ENCODE results near the gene TEKT3.

The TEKT3 gene

DNA sequence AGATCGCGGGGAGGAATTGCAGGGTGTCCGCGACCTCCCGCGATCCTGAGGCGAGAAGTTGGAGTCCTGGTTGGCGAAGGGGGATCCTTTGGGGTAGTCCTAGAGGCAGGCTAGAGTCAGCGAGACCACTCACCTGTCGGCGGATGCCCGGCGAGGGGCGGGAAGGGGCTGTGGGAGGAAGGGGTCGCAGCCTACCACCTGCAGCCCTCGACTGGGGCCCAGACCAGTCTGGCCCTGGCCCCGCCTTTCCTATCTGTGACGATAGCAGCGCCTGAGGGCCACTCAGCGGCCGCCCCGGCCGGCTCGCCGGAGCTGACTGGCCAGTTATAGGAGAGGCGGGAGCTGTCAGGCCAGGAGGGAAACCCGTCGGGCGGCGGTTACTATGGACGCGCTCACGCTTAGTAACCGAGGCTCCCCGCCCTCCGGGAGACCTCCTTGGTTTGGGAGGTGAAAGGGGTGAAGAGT, at the start of gene TEKT3:
TSS of gene TEKT3 (minus strand) at position 213 of the 465 bp plus-strand sequence. CDS start 10,012 bp downstream, outside the sequence.
- peak; percentile 84 for DNase-seq (ENCODE audit: low spot score)

- no peak for DNase-seq (ENCODE audit: low spot score)
These were observed 47.1 kb upstream of the TEKT3 start for GRCh38 chr17:15388356-15389041.

DNA sequence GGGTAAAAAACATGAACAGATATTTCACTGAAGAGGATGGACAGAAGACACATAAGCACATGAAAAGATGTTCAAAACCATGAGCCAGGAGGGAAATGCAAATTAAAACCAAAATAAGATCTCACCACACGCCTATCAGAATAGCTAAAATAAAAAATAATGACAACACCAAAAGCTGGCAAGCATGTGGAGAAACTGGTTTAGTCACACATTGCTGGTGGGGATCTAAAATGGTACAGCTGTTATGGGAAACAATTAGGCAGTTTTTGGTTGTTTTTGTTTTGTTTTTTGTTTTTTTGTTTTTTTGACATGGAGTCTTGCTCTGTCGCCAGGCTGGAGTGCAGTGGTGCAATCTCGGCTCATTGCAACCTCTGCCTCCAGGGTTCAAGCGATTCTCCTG, 44.7 kb upstream of the TEKT3 start:
- DNase-seq (ENCODE audit: low spot score) = no peak

DNA sequence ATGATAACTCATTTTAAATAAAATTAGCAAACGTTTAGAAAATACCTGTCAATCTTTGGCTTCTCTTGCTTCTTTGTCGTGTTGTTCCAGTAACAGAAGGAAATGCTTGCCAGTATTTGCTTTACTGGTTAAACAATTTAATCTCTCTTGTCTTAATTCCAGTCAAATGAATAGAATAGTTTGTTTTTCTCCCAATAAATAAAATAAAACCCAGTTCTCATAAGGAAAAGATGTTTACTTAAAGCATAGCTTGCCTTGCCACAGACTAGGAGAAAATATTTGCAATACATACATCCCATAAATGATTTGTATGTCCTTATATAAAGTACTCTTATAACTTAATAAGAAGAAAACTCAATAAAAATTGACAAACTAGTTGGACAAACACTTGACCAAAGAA, 43.9 kb upstream of the TEKT3 start:
- DNase-seq (ENCODE audit: low spot score) = no peak

GRCh38 chr17:15384142-15384787, 42.9 kb upstream of the TEKT3 start:
- DNase-seq (ENCODE audit: low spot score) = peak; percentile 70

DNA sequence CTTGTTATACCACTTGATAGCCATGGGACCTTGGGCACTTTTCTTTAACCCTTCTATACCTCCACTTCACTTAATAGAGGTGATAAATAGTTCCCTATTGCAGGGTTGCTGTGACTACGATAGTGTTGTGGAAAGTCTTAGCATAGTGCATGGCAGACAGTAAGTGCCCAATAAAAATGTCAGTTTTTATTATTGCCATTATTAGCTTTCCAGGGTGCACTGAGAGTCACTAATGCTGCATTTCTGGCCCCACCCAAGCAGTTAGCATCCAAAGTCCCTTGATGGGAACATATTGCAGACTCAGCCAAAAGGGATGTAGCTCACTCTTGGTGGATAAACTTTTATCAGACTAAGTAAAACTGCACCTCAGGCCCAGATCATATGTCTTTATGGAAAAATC, 41.5 kb upstream of the TEKT3 start:
- DNase-seq (ENCODE audit: low spot score) = no peak

DNA sequence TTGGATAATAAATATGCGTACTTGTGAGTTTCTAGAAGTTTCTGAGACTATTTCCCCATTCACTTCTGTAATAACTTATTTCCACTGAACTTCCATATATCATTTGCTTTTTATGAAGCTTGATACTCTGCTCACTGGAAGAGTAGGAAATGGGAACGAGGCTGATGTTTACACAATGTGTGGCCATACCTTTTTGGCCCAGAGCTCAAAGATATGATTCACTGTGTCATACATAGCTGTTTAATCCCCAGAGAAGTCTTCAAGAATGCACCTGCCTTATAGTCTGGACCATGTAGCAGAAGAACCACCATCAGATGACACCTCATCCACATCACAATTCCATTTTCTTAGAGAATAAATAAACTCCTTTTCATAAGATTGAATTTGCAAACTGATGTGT, 40.3 kb upstream of the TEKT3 start:
- DNase-seq (ENCODE audit: low spot score) = no peak

DNA sequence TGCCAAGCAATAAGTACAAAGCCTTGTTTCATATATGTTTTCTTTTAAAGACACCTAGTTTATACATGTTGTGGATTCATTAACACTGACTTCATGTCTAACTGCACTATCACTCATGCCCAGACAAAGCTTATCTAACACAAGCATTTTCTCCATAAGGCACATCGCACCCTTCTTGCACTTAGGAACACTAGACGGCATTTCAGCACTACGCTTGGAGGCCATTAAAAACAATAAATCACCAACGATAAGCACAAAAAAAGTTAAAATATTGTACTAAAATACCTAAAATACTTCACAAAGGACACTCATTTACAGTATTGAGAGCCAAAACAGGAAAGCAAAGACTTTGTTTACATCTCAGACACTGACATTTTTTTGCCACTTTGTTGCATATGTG, 39.0 kb upstream of the TEKT3 start:
- DNase-seq (ENCODE audit: low spot score) = no peak

GRCh38 chr17:15379659-15380058, 38.3 kb upstream of the TEKT3 start:
- no peak for DNase-seq (ENCODE audit: low spot score)

DNA sequence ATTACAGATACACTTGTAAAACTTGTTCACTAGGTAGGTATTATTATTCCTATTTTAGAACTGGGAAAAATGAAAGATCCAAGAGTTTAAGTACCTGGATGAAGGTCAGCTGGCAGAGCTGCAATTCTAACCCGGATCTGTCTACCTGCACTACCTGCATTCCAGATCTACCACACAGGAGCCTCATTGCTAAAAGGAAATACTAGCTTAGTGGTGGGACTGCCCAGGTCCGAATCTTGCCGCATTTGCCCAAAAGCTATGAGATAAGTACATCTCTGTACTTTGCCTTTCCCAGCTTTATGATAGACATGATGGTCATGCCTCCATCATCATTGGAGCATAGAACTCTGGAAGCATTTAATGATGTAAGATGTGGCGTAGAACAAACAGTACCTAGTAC, 36.8 kb upstream of the TEKT3 start:
- DNase-seq (ENCODE audit: low spot score) = no peak

DNA sequence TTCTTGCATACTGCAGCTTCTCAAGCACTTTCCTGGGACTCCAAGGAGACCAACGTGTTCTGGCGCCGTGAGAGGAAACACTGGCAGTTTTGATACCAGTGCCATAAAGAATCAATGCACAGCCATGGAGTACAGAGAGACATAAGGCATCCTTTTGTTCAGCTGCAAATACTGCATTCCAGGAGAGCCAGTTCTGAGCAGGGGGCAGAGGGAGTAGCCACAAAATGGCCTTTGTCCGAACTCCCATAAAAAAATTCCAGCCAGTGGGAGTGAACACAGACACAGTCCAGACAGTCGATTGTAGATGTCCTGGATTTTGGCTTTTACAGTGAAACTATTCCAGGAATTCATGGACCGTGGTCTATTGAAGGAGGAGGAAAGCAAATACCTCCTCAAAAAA, 36.2 kb upstream of the TEKT3 start:
- peak; percentile 87 for DNase-seq (ENCODE audit: low spot score)

DNA sequence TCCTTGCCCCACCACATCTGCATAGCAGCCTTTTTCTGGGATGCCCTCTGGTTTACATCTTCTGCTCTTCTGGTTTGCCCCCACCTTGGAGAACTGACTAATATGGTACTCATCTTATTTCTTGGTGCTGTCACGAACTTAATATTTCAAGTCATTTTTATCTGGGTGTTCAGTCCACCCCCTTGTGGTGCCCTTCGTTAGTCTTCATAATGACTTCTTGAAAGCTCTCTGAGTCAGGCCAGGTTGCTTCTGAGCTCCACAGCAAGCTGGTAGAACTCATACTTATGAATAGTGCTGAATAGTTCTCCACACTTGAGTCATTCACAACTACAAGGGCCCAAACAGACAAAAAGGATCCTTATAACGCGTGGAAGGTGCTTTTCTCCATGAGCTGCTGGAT, 35.8 kb upstream of the TEKT3 start:
- no peak for DNase-seq (ENCODE audit: low spot score)

GRCh38 chr17:15371376-15372130, 30.2 kb upstream of the TEKT3 start:
- DNase-seq (ENCODE audit: low spot score) = no peak

DNA sequence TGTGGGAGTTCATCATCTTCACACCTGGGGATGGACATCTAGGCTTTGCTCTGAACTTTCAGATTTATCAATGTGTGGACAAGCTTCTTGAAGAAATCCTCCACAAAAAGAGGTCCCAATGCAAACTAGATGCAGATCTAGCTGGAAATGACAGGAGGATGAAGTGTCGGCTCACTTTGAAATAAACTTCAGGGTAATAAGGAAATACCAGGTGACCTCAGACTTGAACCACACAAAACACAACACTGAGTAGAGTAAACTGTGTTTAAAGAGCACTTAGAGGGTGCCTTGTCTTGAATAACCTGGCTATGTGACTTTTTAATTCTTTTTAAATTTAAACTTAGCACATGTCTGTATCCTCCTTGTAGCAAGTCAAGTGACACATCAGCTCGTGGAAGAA, 27.2 kb upstream of the TEKT3 start:
- no peak for DNase-seq (ENCODE audit: low spot score)

DNA sequence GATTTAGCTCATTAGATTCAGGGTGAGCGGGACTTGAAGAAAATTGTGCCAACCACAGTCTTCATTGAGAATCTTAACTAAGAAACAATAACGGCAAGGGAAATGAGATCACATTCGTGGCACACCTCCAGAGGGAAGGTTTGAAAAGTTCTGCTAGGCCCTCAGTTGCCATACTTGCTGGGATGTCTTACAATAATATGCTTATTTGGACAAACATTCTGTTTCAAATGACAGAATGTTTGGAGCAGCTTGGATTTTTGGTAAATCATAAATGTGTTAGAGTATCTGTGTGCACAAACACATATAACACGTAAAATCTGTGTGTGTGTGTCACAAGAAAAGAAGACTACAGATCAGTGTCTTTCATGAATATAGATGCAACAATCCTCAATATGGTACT, 24.6 kb upstream of the TEKT3 start:
- DNase-seq (ENCODE audit: low spot score) = no peak

GRCh38 chr17:15364615-15365014, 23.2 kb upstream of the TEKT3 start:
- DNase-seq (ENCODE audit: low spot score) = no peak

DNA sequence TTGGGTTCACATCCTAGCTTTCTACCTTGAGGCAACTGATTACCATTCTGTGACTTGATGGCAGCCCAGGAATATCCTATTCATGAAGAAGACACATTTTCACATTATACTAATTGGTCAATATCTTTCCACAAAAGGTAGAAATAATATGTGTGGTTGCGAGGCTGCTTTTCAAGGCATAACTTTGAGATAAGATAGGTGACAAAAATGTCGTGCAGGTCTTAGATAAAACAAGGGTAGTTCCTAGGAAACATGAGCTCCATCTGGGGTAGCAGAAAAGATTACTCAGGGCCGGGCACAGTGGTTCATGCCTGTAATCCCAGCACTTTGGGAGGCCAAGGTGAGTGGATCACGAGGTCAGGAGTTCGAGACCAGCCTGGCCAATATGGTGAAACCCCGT, 22.3 kb upstream of the TEKT3 start:
- DNase-seq (ENCODE audit: low spot score) = no peak

GRCh38 chr17:15361592-15361991, 20.2 kb upstream of the TEKT3 start:
- no peak for DNase-seq (ENCODE audit: low spot score)

GRCh38 chr17:15361151-15361550, 19.8 kb upstream of the TEKT3 start:
- DNase-seq (ENCODE audit: low spot score) = no peak

DNA sequence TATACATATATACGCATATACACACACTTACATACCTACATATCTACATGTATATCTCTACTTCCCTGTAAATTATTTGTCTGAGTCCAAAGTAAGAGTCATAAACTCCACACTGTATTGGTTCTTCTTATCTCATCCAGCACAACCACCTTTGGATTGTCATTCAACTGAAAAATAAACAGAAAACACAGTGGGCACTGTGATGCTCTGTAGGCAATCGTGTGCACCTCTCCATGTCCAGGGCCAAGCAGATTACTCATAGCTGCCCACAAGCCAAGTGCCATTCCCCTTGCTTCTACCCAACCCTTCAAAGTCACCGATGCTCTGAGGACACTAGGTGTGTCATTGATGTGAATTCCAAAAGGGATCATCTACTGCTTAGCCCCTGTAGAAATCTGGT, 12.9 kb upstream of the TEKT3 start:
- no peak for DNase-seq (ENCODE audit: low spot score)

DNA sequence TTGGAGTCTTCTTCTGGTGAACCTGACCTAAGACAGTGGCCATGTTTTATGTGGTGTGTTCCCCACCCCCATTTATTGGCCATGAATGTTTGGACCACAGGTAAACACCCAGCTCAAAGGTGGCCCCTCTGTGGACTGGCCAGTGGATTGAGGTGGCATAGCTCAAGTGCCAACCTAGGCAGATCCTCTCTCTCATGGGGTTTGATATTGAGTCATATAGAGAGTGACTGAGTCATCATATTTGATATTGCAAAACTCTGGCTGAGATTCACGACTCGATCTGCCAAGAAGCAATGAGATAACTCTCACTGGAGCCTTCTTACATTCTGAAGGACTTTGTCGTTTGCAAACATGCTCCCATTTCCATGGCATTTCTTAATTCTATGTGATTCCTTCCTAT, 10.5 kb upstream of the TEKT3 start:
- no peak for DNase-seq (ENCODE audit: low spot score)

GRCh38 chr17:15351478-15351840, 10.1 kb upstream of the TEKT3 start:
- no peak for DNase-seq (ENCODE audit: low spot score)

DNA sequence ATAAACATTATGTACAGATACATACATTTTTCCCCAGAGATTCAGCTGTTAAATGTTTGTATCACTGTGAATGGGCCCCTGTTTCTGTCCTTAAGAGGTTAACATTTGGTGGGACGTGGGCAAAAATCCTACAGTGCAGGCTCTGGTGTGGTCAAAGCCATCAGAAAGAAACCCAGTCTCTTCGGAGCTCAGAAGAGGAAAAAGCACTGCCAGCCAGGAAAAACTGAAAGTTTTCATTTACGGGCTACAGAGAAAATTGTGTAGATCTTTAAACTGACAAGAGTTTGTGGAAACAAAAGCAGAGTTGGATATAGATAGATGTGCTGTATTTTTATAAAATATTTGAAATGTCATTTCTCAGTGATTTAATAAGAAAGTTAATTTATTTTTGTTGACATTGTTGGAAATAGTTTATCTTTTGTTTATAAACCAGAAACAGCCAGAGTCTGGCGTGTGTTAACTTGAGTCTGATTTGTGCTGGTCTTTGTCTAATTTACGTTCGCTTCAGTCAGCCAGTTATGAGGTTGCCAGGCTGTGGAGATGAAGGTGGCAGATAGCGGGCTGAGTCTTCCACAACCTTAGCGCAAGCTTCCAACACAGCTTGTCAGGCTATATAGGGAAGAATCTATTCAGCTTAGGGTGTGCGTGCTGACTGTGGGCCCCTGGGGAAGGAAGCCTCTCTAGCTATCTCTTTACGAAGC, 9.5 kb upstream of the TEKT3 start:
- no peak for DNase-seq (ENCODE audit: low spot score)

Measured in globus pallidus (tissue), 1 donor.